Natural killer cell (primary cell): ENCODE measurements around the gene STEAP4. TPM values are rescaled to one million over a fixed set of nuclear protein-coding genes. Genes with fewer than 3 reads are reported as not detected.

Experiments
- ATAC-seq, 3 donors: fragments of 150-1000 bp in 2 of 3; fragments of 200-7000 bp in 1 of 3; cut with Tn5 transposase; 1 replicate in 1 of 3; 2 replicates in 2 of 3; pipeline ENCODE4 v1.10.0; 2021; ENCODE audit warnings: mild to moderate bottlenecking in 2 of 3, moderate library complexity in 2 of 3
- DNase-seq, 2 donors: peaks; one replicate each; pipeline versions ENCODE4 v3.0.0 to v3.0.0-alpha.2; 2013 to 2021; ENCODE audit warnings: mixed read lengths in 1 of 2
- H3K27ac ChIP-seq: one replicate; pipeline ENCODE4 v1.5.1; 2013; ENCODE audit warnings: mild to moderate bottlenecking, low read length
- H3K27me3 ChIP-seq: one replicate; pipeline ENCODE4 v1.6.1; 2013; ENCODE audit warnings: low read length; ENCODE audit not compliant: control insufficient read depth, insufficient read depth
- H3K36me3 ChIP-seq: one replicate; pipeline ENCODE4 v1.6.1; 2013; ENCODE audit warnings: low read length; ENCODE audit not compliant: control insufficient read depth, insufficient read depth
- H3K4me1 ChIP-seq: one replicate; pipeline ENCODE4 v1.6.1; 2013; ENCODE audit warnings: low read length; ENCODE audit not compliant: control insufficient read depth, insufficient read depth
- H3K4me3 ChIP-seq: one replicate; pipeline ENCODE4 v1.5.1; 2013; ENCODE audit warnings: low read length
- H3K9me3 ChIP-seq: one replicate; pipeline ENCODE4 v1.6.1; 2013; ENCODE audit warnings: low read length; ENCODE audit not compliant: control insufficient read depth, insufficient read depth
- H3K27ac Mint-ChIP-seq, 2 donors: one replicate each; pipeline ENCODE4 v1.8.0; 2022; ENCODE audit warnings: mild to moderate bottlenecking in 2 of 2, mixed read lengths in 2 of 2, moderate library complexity in 1 of 2
- H3K27me3 Mint-ChIP-seq, 2 donors: one replicate each; pipeline ENCODE4 v1.8.0; 2022; ENCODE audit warnings: low read depth in 2 of 2, mixed read lengths in 2 of 2
- H3K36me3 Mint-ChIP-seq: one replicate; pipeline ENCODE4 v1.8.0; 2022; ENCODE audit warnings: mixed read lengths
- H3K4me1 Mint-ChIP-seq, 2 donors: one replicate each; pipeline ENCODE4 v1.8.0; 2022; ENCODE audit warnings: mixed read lengths in 2 of 2
- H3K4me3 Mint-ChIP-seq: one replicate; pipeline ENCODE4 v1.8.0; 2022; ENCODE audit warnings: mild to moderate bottlenecking, moderate library complexity, mixed read lengths
- H3K9me3 Mint-ChIP-seq, 2 donors: one replicate each; pipeline ENCODE4 v1.8.0; 2022; ENCODE audit warnings: mixed read lengths in 2 of 2
- CTCF ChIP-seq: fragments of 200-600 bp; IDR thresholded peaks from one replicate; pipeline ENCODE4 v1.8.0; 2022; ENCODE audit warnings: antibody characterized with exemption
- WGBS: methylation state at CpG from one replicate; pipeline ENCODE4 v1.1.7; 2013; ENCODE audit warnings: missing lambda C conversion rate; ENCODE audit not compliant: insufficient coverage; 5-methylcytosine and 5-hydroxymethylcytosine counted together
- intact Hi-C: fragments of 100-400 bp; cut with micrococcal nuclease; formaldehyde crosslinking; loops from one replicate; pipeline ENCODE4 v1.14.2; 2022
- total RNA-seq, 4 donors: library from RNA; stranded (reverse); fragments of 120-200 nt in 1 of 4; gene quantifications; one replicate each; pipeline versions ENCODE4 v1.2.3 to v1.2.4, GENCODE V29; 2013 to 2022

The STEAP4 gene
- 1 to 10 TPM in 1 of 3 donors, under 1 TPM in 1, not detected in 1; 0.18 to 3.0 TPM for total RNA-seq
- total RNA-seq (2013): 0.43 TPM

- peaks cover 9 to 17% of the 10 kb centered on the region in 2 donors for H3K27me3 Mint-ChIP-seq
- DNase-seq (no peak), ATAC-seq (peak in 1 of 3 donors; percentile 69)
- no peak within 1 kb of the TSS for H3K4me3 Mint-ChIP-seq
- WGBS: 6% methylated on average over 30 of the region's 30 CpGs
- H3K4me1 ChIP-seq: no peaks in the 10 kb centered on the region
- H3K27ac Mint-ChIP-seq: no peak within 1 kb of the TSS
- no peak within 1 kb of the TSS for H3K27ac ChIP-seq
- TF ChIP-seq CTCF: no peak
- intact Hi-C loops: no loop called here
- peaks cover 0 to 5% of the 10 kb centered on the region in 2 donors for H3K4me1 Mint-ChIP-seq
- H3K27me3 ChIP-seq: no peaks in the 10 kb centered on the region
- H3K4me3 ChIP-seq: no peak within 1 kb of the TSS
- H3K9me3 ChIP-seq: no peaks in the 10 kb centered on the region
- H3K36me3 Mint-ChIP-seq: no peaks in the 10 kb centered on the region
- no peaks in the 10 kb centered on the region for H3K9me3 Mint-ChIP-seq
- H3K36me3 ChIP-seq: no peaks in the 10 kb centered on the region
These were observed at the start of gene STEAP4 for GRCh38 chr7:88306590-88307048. Gene STEAP4, minus strand, starts transcription at chr7:88306894. Its CDS starts 22,625 bp downstream, at chr7:88284269.

GRCh38 chr7:88355011-88355410, 48.3 kb upstream of the STEAP4 start:
- no peak overlapping the region for H3K4me3 Mint-ChIP-seq
- no peaks in the 10 kb centered on the region for H3K4me1 ChIP-seq
- DNase-seq (no peak), ATAC-seq (no peak)
- H3K36me3 Mint-ChIP-seq: no peaks in the 10 kb centered on the region
- H3K27ac ChIP-seq: no peak overlapping the region
- H3K27ac Mint-ChIP-seq: no peak overlapping the region
- H3K27me3 Mint-ChIP-seq: peaks cover 0 to 4% of the 10 kb centered on the region in 2 donors
- intact Hi-C loops: no loop called here
- no peak for TF ChIP-seq CTCF
- H3K4me3 ChIP-seq: no peak overlapping the region
- H3K9me3 ChIP-seq: no peaks in the 10 kb centered on the region
- 47% methylated on average over 2 of the region's 3 CpGs for WGBS
- peaks cover 0 to 3% of the 10 kb centered on the region in 2 donors for H3K9me3 Mint-ChIP-seq
- peaks cover 4 to 5% of the 10 kb centered on the region in 2 donors for H3K4me1 Mint-ChIP-seq
- no peaks in the 10 kb centered on the region for H3K27me3 ChIP-seq
- no peaks in the 10 kb centered on the region for H3K36me3 ChIP-seq

- no CpG with 5 or more reads among the region's 2 CpGs for WGBS
- H3K27me3 ChIP-seq: no peaks in the 10 kb centered on the region
- H3K27ac Mint-ChIP-seq: no peak overlapping the region
- TF ChIP-seq CTCF: no peak
- peaks cover 0 to 4% of the 10 kb centered on the region in 2 donors for H3K27me3 Mint-ChIP-seq
- H3K9me3 ChIP-seq: no peaks in the 10 kb centered on the region
- H3K4me3 Mint-ChIP-seq: no peak overlapping the region
- DNase-seq (no peak), ATAC-seq (no peak)
- H3K4me3 ChIP-seq: no peak overlapping the region
- H3K36me3 Mint-ChIP-seq: no peaks in the 10 kb centered on the region
- H3K4me1 ChIP-seq: no peaks in the 10 kb centered on the region
- no peak overlapping the region for H3K27ac ChIP-seq
- intact Hi-C loops: no loop called here
- H3K9me3 Mint-ChIP-seq: peaks cover 0 to 3% of the 10 kb centered on the region in 2 donors
- no peaks in the 10 kb centered on the region for H3K4me1 Mint-ChIP-seq
- H3K36me3 ChIP-seq: no peaks in the 10 kb centered on the region
These were observed 43.4 kb upstream of the STEAP4 start for GRCh38 chr7:88350118-88350517.

GRCh38 chr7:88347517-88347916, 40.8 kb upstream of the STEAP4 start:
- DNase-seq (no peak), ATAC-seq (no peak)
- no peaks in the 10 kb centered on the region for H3K36me3 ChIP-seq
- TF ChIP-seq CTCF: no peak
- no peaks in the 10 kb centered on the region for H3K36me3 Mint-ChIP-seq
- no peak overlapping the region for H3K27ac ChIP-seq
- no peaks in the 10 kb centered on the region for H3K27me3 Mint-ChIP-seq
- WGBS: 84% methylated on average over 2 of the region's 2 CpGs
- H3K4me1 Mint-ChIP-seq: no peaks in the 10 kb centered on the region
- no peaks in the 10 kb centered on the region for H3K9me3 ChIP-seq
- H3K27ac Mint-ChIP-seq: no peak overlapping the region
- H3K27me3 ChIP-seq: no peaks in the 10 kb centered on the region
- intact Hi-C loops: no loop called here
- H3K4me3 Mint-ChIP-seq: no peak overlapping the region
- H3K9me3 Mint-ChIP-seq: no peaks in the 10 kb centered on the region
- no peak overlapping the region for H3K4me3 ChIP-seq
- H3K4me1 ChIP-seq: no peaks in the 10 kb centered on the region
